ENCODE results near the gene NAT8L. TPM values are rescaled to one million over a fixed set of nuclear protein-coding genes. Genes with fewer than 3 reads are reported as not detected.

NAT8L gene
- total and polyA plus RNA-seq, 2 of the 13 experiments (the other 11 are each of a cell fraction or from before 2014, with no cell fraction given) = 2.2 to 3.3 TPM

DNA sequence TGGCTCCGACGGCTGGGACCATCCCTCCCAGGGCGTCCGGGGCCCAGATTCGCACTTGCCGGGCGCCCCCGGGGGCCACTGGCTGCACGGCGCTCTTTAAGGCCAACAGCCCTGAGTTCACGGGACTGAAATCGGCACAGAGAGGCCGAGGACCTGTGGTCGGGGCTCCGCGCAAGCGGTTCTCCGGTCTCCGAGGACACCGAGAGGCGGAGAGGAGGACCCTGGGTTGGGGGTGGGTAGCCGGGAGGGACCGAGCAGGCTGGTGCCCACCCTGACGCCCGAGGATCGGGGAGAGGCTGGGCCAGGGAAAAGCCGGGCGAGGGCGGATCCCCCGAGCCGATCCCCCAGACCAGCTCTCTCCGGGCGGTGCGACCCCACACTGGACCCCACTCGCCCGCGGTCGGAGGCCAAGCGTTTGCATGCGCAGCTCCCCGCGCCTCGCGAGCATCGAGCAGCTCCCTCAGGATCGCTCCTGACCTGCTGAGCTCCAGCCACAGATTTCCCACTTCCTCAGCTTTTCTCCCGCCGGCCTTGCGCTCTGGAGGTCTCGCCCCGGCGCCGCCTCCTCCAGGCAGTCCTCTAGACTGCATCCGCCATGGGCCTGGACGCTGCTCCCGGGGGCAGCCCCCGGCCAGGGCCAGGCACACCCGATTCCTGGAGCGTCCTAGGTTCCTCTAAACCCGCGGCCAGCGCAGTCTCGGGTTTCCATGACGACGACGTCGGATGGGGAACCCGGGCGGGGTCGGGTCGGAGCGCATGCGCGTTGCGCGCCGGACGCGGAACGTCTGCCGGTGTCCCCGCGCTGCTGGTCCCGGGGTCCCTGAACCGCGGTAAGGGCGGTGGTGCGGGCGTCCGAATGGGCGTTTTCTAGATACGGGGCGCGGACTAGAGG lies 17.6 kb upstream of the NAT8L start (continued):
- TF ChIP-seq, protein P1, sequence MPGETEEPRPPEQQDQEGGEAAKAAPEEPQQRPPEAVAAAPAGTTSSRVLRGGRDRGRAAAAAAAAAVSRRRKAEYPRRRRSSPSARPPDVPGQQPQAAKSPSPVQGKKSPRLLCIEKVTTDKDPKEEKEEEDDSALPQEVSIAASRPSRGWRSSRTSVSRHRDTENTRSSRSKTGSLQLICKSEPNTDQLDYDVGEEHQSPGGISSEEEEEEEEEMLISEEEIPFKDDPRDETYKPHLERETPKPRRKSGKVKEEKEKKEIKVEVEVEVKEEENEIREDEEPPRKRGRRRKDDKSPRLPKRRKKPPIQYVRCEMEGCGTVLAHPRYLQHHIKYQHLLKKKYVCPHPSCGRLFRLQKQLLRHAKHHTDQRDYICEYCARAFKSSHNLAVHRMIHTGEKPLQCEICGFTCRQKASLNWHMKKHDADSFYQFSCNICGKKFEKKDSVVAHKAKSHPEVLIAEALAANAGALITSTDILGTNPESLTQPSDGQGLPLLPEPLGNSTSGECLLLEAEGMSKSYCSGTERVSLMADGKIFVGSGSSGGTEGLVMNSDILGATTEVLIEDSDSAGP (CRISPR knock-in tag; IDR thresholded peaks at IDR 0.05; ENCODE audit: borderline replicate concordance) = peak; percentile 57; the same call in 1 of the 2 replicates
- TF ChIP-seq, protein P2, sequence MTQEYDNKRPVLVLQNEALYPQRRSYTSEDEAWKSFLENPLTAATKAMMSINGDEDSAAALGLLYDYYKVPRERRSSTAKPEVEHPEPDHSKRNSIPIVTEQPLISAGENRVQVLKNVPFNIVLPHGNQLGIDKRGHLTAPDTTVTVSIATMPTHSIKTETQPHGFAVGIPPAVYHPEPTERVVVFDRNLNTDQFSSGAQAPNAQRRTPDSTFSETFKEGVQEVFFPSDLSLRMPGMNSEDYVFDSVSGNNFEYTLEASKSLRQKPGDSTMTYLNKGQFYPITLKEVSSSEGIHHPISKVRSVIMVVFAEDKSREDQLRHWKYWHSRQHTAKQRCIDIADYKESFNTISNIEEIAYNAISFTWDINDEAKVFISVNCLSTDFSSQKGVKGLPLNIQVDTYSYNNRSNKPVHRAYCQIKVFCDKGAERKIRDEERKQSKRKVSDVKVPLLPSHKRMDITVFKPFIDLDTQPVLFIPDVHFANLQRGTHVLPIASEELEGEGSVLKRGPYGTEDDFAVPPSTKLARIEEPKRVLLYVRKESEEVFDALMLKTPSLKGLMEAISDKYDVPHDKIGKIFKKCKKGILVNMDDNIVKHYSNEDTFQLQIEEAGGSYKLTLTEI (CRISPR knock-in tag; conservative IDR thresholded peaks at IDR 0.05) = no peak
- TF ChIP-seq, protein P3, sequence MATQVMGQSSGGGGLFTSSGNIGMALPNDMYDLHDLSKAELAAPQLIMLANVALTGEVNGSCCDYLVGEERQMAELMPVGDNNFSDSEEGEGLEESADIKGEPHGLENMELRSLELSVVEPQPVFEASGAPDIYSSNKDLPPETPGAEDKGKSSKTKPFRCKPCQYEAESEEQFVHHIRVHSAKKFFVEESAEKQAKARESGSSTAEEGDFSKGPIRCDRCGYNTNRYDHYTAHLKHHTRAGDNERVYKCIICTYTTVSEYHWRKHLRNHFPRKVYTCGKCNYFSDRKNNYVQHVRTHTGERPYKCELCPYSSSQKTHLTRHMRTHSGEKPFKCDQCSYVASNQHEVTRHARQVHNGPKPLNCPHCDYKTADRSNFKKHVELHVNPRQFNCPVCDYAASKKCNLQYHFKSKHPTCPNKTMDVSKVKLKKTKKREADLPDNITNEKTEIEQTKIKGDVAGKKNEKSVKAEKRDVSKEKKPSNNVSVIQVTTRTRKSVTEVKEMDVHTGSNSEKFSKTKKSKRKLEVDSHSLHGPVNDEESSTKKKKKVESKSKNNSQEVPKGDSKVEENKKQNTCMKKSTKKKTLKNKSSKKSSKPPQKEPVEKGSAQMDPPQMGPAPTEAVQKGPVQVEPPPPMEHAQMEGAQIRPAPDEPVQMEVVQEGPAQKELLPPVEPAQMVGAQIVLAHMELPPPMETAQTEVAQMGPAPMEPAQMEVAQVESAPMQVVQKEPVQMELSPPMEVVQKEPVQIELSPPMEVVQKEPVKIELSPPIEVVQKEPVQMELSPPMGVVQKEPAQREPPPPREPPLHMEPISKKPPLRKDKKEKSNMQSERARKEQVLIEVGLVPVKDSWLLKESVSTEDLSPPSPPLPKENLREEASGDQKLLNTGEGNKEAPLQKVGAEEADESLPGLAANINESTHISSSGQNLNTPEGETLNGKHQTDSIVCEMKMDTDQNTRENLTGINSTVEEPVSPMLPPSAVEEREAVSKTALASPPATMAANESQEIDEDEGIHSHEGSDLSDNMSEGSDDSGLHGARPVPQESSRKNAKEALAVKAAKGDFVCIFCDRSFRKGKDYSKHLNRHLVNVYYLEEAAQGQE (IDR thresholded peaks at IDR 0.05; ENCODE audit: borderline replicate concordance in 1 of 2, low read depth in 1 of 2, low read length in 2 of 2) = no peak
- TF ChIP-seq RFX1 (IDR thresholded peaks at IDR 0.05) = peak; percentile 75
- TF ChIP-seq KDM6A (CRISPR knock-in tag; IDR thresholded peaks at IDR 0.05; ENCODE audit: low read depth) = no peak
- TF ChIP-seq, protein P4, sequence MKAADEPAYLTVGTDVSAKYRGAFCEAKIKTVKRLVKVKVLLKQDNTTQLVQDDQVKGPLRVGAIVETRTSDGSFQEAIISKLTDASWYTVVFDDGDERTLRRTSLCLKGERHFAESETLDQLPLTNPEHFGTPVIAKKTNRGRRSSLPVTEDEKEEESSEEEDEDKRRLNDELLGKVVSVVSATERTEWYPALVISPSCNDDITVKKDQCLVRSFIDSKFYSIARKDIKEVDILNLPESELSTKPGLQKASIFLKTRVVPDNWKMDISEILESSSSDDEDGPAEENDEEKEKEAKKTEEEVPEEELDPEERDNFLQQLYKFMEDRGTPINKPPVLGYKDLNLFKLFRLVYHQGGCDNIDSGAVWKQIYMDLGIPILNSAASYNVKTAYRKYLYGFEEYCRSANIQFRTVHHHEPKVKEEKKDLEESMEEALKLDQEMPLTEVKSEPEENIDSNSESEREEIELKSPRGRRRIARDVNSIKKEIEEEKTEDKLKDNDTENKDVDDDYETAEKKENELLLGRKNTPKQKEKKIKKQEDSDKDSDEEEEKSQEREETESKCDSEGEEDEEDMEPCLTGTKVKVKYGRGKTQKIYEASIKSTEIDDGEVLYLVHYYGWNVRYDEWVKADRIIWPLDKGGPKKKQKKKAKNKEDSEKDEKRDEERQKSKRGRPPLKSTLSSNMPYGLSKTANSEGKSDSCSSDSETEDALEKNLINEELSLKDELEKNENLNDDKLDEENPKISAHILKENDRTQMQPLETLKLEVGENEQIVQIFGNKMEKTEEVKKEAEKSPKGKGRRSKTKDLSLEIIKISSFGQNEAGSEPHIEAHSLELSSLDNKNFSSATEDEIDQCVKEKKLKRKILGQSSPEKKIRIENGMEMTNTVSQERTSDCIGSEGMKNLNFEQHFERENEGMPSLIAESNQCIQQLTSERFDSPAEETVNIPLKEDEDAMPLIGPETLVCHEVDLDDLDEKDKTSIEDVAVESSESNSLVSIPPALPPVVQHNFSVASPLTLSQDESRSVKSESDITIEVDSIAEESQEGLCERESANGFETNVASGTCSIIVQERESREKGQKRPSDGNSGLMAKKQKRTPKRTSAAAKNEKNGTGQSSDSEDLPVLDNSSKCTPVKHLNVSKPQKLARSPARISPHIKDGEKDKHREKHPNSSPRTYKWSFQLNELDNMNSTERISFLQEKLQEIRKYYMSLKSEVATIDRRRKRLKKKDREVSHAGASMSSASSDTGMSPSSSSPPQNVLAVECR (CRISPR knock-in tag; IDR thresholded peaks at IDR 0.05; ENCODE audit: borderline replicate concordance) = peak; percentile 66; the same call in 1 of the 2 replicates
- no peak for TF ChIP-seq ZNF160 (CRISPR knock-in tag; IDR thresholded peaks at IDR 0.05)
- TF ChIP-seq ZNF337 (CRISPR knock-in tag; IDR thresholded peaks at IDR 0.05; ENCODE audit: borderline replicate concordance, low read depth) = no peak
- peak; percentile 30; the same call in 1 of the 2 replicates for TF ChIP-seq NRL (CRISPR knock-in tag; IDR thresholded peaks at IDR 0.05; ENCODE audit: borderline replicate concordance)
- peak; percentile 72; the same call in 1 of the 2 replicates for TF ChIP-seq ZNF768 (CRISPR knock-in tag; IDR thresholded peaks at IDR 0.05)
- TF ChIP-seq BRD4 (CRISPR knock-in tag; IDR thresholded peaks at IDR 0.05) = no peak
- 0 out of 2 replicates have a peak, but pooled peaks have one; percentile 31 for TF ChIP-seq ZNF230 (CRISPR knock-in tag; IDR thresholded peaks at IDR 0.05)
- TF ChIP-seq ZNF563 (CRISPR knock-in tag; IDR thresholded peaks at IDR 0.05) = no peak
- TF ChIP-seq HMG20B (CRISPR knock-in tag; conservative IDR thresholded peaks at IDR 0.05) = no peak
- no peak for TF ChIP-seq ZNF468 (CRISPR knock-in tag; IDR thresholded peaks at IDR 0.05)
